HepG2 (cell line): Measurements from ENCODE around the gene LDLRAD4. TPM values are rescaled to one million over a fixed set of nuclear protein-coding genes. Genes with fewer than 3 reads are reported as not detected.

Source experiments
- ATAC-seq: fragments of 200-7000 bp; cut with Tn5 transposase; 3 replicates; pipeline ENCODE4 v1.9.1; 2020; ENCODE audit warnings: mild to moderate bottlenecking, moderate library complexity
- BruUV-seq: library from RNA; stranded (reverse); fragments of 400-500 nt; replicated peaks from 2 replicates; lab custom pipeline; 2021; lab: Mats Ljungman, UMichigan
- CTCF ChIA-PET: fragments of 300-600 bp; formaldehyde crosslinking; extraction: SDS; loops from one replicate; lab custom pipeline; 2021; ENCODE audit warnings: low total read pairs, inconsistent platforms, low intra/inter-chr PET ratio; lab: Yijun Ruan, JAX
- POLR2A ChIA-PET: fragments of 350-600 bp; sonication (Branson Sonifier 250); formaldehyde crosslinking; loops from one replicate; lab custom pipeline; 2020; ENCODE audit warnings: antibody characterized with exemption, inconsistent platforms; lab: Yijun Ruan, JAX
- DNase-seq: peaks from one replicate; pipeline ENCODE4 v3.0.0-alpha.2; 2015; ENCODE audit warnings: low spot score
- FAIRE-seq: peaks from 3 replicates; lab custom pipeline; 2011; peaks lifted over from hg19 to GRCh38; lab: Jason Lieb, UNC
- H2AFZ ChIP-seq: one replicate; pipeline ENCODE4 v1.6.1; 2011; ENCODE audit warnings: low read length, inconsistent platforms
- H3K27ac ChIP-seq: fragments of 300-600 bp; 3 replicates; pipeline ENCODE4 v1.8.0; 2011; ENCODE audit warnings: mixed run types, mild to moderate bottlenecking, mixed read lengths, low read length, inconsistent platforms; ENCODE audit not compliant: insufficient read depth; ENCODE audit errors: extremely low read length
- H3K27me3 ChIP-seq, 2 experiments: fragments of 200-600 bp in 1 of 2; 2 replicates in 1 of 2; 3 replicates in 1 of 2; pipeline versions ENCODE4 v1.6.0 to v1.8.0; 2011; ENCODE audit warnings: low read length in 2 of 2, mild to moderate bottlenecking in 2 of 2, moderate library complexity in 2 of 2, inconsistent platforms in 1 of 2; ENCODE audit not compliant: insufficient read depth in 2 of 2, control insufficient read depth in 1 of 2
- H3K36me3 ChIP-seq, 2 experiments: fragments of 200-600 bp in 1 of 2; replicated peaks in 1 of 2; 2 replicates in 1 of 2; 3 replicates in 1 of 2; pipeline versions ENCODE4 v1.5.1 to v1.8.0; 2011; ENCODE audit warnings: low read length in 2 of 2, inconsistent platforms in 1 of 2; ENCODE audit not compliant: insufficient read depth in 2 of 2, control insufficient read depth in 1 of 2
- H3K4me1 ChIP-seq: 2 replicates; pipeline ENCODE4 v1.5.1; 2012; ENCODE audit warnings: low read length, inconsistent platforms; ENCODE audit not compliant: insufficient read depth
- H3K4me2 ChIP-seq: 2 replicates; pipeline ENCODE4 v1.6.0; 2011; ENCODE audit warnings: low read depth, low read length, inconsistent platforms
- H3K4me3 ChIP-seq, 3 experiments: fragments of 200-600 bp in 1 of 3; sonication (generic), shearing (Covaris generic) in 1 of 3; replicated peaks in 1 of 3; 2 replicates each; pipeline ENCODE4 v1.5.1; 2011 to 2016; ENCODE audit warnings: low read length in 3 of 3, inconsistent platforms in 2 of 3, low read depth in 2 of 3, mild to moderate bottlenecking in 2 of 3, control low read depth in 1 of 3, mixed read lengths in 1 of 3; ENCODE audit not compliant: insufficient read depth in 1 of 3
- H3K79me2 ChIP-seq: one replicate; pipeline ENCODE4 v1.6.1; 2011; ENCODE audit warnings: low read length, inconsistent platforms; ENCODE audit not compliant: insufficient read depth
- H3K9ac ChIP-seq: 2 replicates; pipeline ENCODE4 v1.6.0; 2011; ENCODE audit warnings: mild to moderate bottlenecking, low read depth, low read length, inconsistent platforms; ENCODE audit not compliant: insufficient read depth
- H3K9me3 ChIP-seq: 2 replicates; pipeline ENCODE4 v1.5.1; 2012; ENCODE audit warnings: mild to moderate bottlenecking, low read length
- H4K20me1 ChIP-seq: 2 replicates; pipeline ENCODE4 v1.6.0; 2011; ENCODE audit warnings: inconsistent platforms, mild to moderate bottlenecking, low read length, moderate library complexity; ENCODE audit not compliant: insufficient read depth
- NFE2 ChIP-seq: sonication (generic); formaldehyde crosslinking; IDR thresholded peaks from 2 replicates; pipeline ENCODE4 v1.4.0; 2020; ENCODE audit warnings: missing genetic modification reagents
- SOX13 ChIP-seq, 3 experiments: fragments of 450-650 bp in 1 of 3; sonication (generic) in 1 of 3; formaldehyde crosslinking in 1 of 3; IDR thresholded peaks in 2 of 3; conservative IDR thresholded peaks in 1 of 3; 2 replicates each; pipeline versions ENCODE4 v1.5.0 to v1.6.1; 2016 to 2020; ENCODE audit warnings: antibody characterized with exemption in 1 of 3, mild to moderate bottlenecking in 1 of 3, missing compliant biosample characterization in 1 of 3, missing genetic modification reagents in 1 of 3, moderate library complexity in 1 of 3
- ZNF317 ChIP-seq: sonication (generic); formaldehyde crosslinking; IDR thresholded peaks from 2 replicates; pipeline ENCODE4 v1.5.0; 2020; ENCODE audit warnings: mild to moderate bottlenecking, missing genetic modification reagents
- WGBS: methylation state at CpG from one replicate; pipeline ENCODE4 v1.1.6; 2017; ENCODE audit warnings: low lambda C conversion rate; 5-methylcytosine and 5-hydroxymethylcytosine counted together
- in situ Hi-C: cut with HindIII; loops from 2 replicates; pipeline ENCODE4 v1.10.0; 2017; ENCODE audit warnings: low pct_unique_long_range_greater_than_20kb; ENCODE audit not compliant: extremely low pct_ligation_motif_present
- intact Hi-C: fragments of 100-400 bp; cut with micrococcal nuclease; formaldehyde crosslinking; loops from one replicate; pipeline ENCODE4 v1.10.0; 2022; ENCODE audit not compliant: unreplicated experiment
- polyA plus RNA-seq, 8 experiments: library from polyadenylated mRNA; depleted of rRNA in 3 of 8; stranded (reverse) in 7 of 8; unstranded in 1 of 8; fragments of >200 nt; fragmentation: Illumina TruSeq in 4 of 8; extraction: Trizol in 4 of 8; gene quantifications; 2 replicates each; pipeline versions ENCODE4 v1.2.1 to v1.2.3, GENCODE V29; 2011 to 2016; ENCODE audit warnings: low read depth in 4 of 8, missing spikeins in 1 of 8, mixed read lengths in 1 of 8; ENCODE audit not compliant: insufficient read depth in 1 of 8
- total RNA-seq, 5 experiments: library from RNA; depleted of rRNA; stranded (reverse); fragments of >200 nt; fragmentation: Illumina TruSeq; extraction: Trizol; gene quantifications; 2 replicates each; pipeline ENCODE4 v1.2.3, GENCODE V29; 2016; ENCODE audit warnings: low read depth in 1 of 5
- TF ChIP-seq, protein P1 (sequence below): sonication (generic); formaldehyde crosslinking; IDR thresholded peaks from 2 replicates; pipeline ENCODE4 v1.4.0; 2020; ENCODE audit warnings: mild to moderate bottlenecking, missing genetic modification reagents
- TF ChIP-seq, protein P2 (sequence below): sonication (generic); formaldehyde crosslinking; conservative IDR thresholded peaks from 2 replicates; pipeline ENCODE4 v1.8.1; 2023; ENCODE audit warnings: missing genetic modification reagents
- TF ChIP-seq, protein P3 (sequence below): sonication (generic); formaldehyde crosslinking; IDR thresholded peaks from 2 replicates; pipeline ENCODE4 v1.8.1; 2023; ENCODE audit warnings: mild to moderate bottlenecking, missing genetic modification reagents
- TF ChIP-seq, protein P4 (sequence below): sonication (generic); formaldehyde crosslinking; IDR thresholded peaks from 2 replicates; pipeline ENCODE4 v1.5.0; 2020; ENCODE audit warnings: mild to moderate bottlenecking, missing genetic modification reagents

The LDLRAD4 gene
- total and polyA plus RNA-seq, 2 of the 13 experiments (the other 11 are each of a cell fraction or from before 2014, with no cell fraction given) = 13.6 to 20.9 TPM

DNA sequence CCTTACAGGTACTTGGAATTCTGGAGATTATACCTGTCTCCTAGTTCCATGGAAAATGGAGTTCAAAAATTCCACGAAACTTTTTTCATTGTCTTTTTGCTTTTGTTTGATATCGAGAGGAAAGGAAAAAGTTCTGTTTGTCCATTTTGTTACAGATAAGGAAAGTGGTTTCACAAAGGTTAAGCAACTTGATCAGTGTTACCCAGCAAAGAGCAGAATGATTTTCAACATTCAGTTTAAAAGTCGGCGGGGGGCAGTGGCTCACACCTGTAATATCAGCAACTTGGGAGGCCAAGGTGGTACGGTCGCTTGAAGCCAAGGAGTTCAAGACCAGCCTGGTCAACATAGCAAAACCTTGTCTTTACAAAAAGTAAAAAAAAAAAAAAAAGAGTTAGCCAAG is 118.8 kb downstream of the LDLRAD4 start:
- Histone ChIP-seq H3K4me3 (no peak overlapping the region), H3K9me3 (peaks cover 13% of the 10 kb centered on the region), H3K4me1 (peaks cover 42% of the 10 kb centered on the region), H3K27me3 (no peaks in the 10 kb centered on the region), H3K9ac (no peak overlapping the region), H3K79me2 (peaks cover 8% of the 10 kb centered on the region), H3K36me3 (no peaks in the 10 kb centered on the region), H2AFZ (no peak overlapping the region), H4K20me1 (no peaks in the 10 kb centered on the region), H3K27ac (peak overlapping the region; percentile 83), H3K4me2 (peak overlapping the region; percentile 85)
- 52% methylated on average over 6 of the region's 6 CpGs for WGBS
- ChIA-PET POLR2A (interaction anchor here (0.7 to 1.7 kb wide), 3 partner anchors 20 to 134 kb away, joined by 3 to 5 read pairs (median 4); no protein-coding TSS in a partner anchor), CTCF (no interaction called here)
- ATAC-seq = no peak
- intact Hi-C loops = loop anchor here (5.0 to 10.0 kb wide), 3 partner anchors 135 to 377 kb away; no protein-coding TSS in a partner anchor
- DNase-seq = no peak
- no TSS peak for BruUV-seq
- FAIRE-seq = peak; percentile 28
- in situ Hi-C loops = no loop called here
- TF ChIP-seq SOX13 (IDR thresholded peaks at IDR 0.05) = no peak
- TF ChIP-seq SOX13 (CRISPR knock-in tag; conservative IDR thresholded peaks at IDR 0.05 in 1 of 2, IDR thresholded peaks at IDR 0.05 in 1 of 2) = 0 out of 4 replicates have a peak, but pooled peaks of 1 of the 2 experiments have one; percentile 12
- TF ChIP-seq, protein P1, sequence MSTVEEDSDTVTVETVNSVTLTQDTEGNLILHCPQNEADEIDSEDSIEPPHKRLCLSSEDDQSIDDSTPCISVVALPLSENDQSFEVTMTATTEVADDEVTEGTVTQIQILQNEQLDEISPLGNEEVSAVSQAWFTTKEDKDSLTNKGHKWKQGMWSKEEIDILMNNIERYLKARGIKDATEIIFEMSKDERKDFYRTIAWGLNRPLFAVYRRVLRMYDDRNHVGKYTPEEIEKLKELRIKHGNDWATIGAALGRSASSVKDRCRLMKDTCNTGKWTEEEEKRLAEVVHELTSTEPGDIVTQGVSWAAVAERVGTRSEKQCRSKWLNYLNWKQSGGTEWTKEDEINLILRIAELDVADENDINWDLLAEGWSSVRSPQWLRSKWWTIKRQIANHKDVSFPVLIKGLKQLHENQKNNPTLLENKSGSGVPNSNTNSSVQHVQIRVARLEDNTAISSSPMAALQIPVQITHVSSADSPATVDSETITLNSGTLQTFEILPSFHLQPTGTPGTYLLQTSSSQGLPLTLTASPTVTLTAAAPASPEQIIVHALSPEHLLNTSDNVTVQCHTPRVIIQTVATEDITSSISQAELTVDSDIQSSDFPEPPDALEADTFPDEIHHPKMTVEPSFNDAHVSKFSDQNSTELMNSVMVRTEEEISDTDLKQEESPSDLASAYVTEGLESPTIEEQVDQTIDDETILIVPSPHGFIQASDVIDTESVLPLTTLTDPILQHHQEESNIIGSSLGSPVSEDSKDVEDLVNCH (CRISPR knock-in tag) = no peak
- TF ChIP-seq ZNF317 (CRISPR knock-in tag) = 0 out of 2 replicates have a peak, but pooled peaks have one; percentile 3
- no peak for TF ChIP-seq NFE2 (CRISPR knock-in tag)
- TF ChIP-seq, protein P2, sequence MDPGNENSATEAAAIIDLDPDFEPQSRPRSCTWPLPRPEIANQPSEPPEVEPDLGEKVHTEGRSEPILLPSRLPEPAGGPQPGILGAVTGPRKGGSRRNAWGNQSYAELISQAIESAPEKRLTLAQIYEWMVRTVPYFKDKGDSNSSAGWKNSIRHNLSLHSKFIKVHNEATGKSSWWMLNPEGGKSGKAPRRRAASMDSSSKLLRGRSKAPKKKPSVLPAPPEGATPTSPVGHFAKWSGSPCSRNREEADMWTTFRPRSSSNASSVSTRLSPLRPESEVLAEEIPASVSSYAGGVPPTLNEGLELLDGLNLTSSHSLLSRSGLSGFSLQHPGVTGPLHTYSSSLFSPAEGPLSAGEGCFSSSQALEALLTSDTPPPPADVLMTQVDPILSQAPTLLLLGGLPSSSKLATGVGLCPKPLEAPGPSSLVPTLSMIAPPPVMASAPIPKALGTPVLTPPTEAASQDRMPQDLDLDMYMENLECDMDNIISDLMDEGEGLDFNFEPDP = no peak
- TF ChIP-seq, protein P3, sequence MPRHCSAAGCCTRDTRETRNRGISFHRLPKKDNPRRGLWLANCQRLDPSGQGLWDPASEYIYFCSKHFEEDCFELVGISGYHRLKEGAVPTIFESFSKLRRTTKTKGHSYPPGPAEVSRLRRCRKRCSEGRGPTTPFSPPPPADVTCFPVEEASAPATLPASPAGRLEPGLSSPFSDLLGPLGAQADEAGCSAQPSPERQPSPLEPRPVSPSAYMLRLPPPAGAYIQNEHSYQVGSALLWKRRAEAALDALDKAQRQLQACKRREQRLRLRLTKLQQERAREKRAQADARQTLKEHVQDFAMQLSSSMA (CRISPR knock-in tag) = no peak
- TF ChIP-seq, protein P4, sequence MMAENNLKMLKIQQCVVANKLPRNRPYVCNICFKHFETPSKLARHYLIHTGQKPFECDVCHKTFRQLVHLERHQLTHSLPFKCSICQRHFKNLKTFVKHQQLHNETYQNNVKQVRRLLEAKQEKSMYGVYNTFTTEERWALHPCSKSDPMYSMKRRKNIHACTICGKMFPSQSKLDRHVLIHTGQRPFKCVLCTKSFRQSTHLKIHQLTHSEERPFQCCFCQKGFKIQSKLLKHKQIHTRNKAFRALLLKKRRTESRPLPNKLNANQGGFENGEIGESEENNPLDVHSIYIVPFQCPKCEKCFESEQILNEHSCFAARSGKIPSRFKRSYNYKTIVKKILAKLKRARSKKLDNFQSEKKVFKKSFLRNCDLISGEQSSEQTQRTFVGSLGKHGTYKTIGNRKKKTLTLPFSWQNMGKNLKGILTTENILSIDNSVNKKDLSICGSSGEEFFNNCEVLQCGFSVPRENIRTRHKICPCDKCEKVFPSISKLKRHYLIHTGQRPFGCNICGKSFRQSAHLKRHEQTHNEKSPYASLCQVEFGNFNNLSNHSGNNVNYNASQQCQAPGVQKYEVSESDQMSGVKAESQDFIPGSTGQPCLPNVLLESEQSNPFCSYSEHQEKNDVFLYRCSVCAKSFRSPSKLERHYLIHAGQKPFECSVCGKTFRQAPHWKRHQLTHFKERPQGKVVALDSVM (CRISPR knock-in tag) = no peak
- TF ChIP-seq, all 625 proteins: peak for 2
